GM19351 (cell line): Measurements from ENCODE around the gene MEX3C.
A peak's percentile ranks its signal among the peaks of the same experiment; 100 is the strongest.

Source experiments
- ATAC-seq: cut with Tn5 transposase; IDR thresholded peaks from one replicate; pipeline ENCODE4 v1.9.1; 2021; ENCODE audit warnings: mild to moderate bottlenecking, moderate library complexity; ENCODE audit not compliant: unreplicated experiment

MEX3C gene

GRCh38 chr18:51192026-51192425 lies 5.5 kb downstream of the MEX3C start:
- ATAC-seq = no peak

- ATAC-seq = no peak
Observed at GRCh38 chr18:51191128-51191717, 6.3 kb downstream of the MEX3C start.

- ATAC-seq = no peak
Observed at GRCh38 chr18:51190000-51190399, 7.5 kb downstream of the MEX3C start.

- ATAC-seq = peak; percentile 59
Observed at GRCh38 chr18:51188024-51188701, 9.3 kb downstream of the MEX3C start.

- no peak for ATAC-seq
Observed at GRCh38 chr18:51185075-51185474, 12.4 kb downstream of the MEX3C start.

GRCh38 chr18:51184091-51184457 lies 13.4 kb downstream of the MEX3C start:
- ATAC-seq = no peak

GRCh38 chr18:51183372-51184090 lies 13.9 kb downstream of the MEX3C start:
- ATAC-seq = no peak

- ATAC-seq = no peak
Observed at GRCh38 chr18:51182824-51183223, 14.7 kb downstream of the MEX3C start.

- ATAC-seq = no peak
Observed at GRCh38 chr18:51171625-51172259, 25.7 kb downstream of the MEX3C start.

- peak; percentile 69 for ATAC-seq
Observed at GRCh38 chr18:51171223-51171622, 26.3 kb downstream of the MEX3C start.

- no peak for ATAC-seq
Observed at GRCh38 chr18:51170664-51171063, 26.8 kb downstream of the MEX3C start.

- ATAC-seq = no peak
Observed at GRCh38 chr18:51169731-51170130, 27.8 kb downstream of the MEX3C start.

- ATAC-seq = peak; percentile 43
Observed at GRCh38 chr18:51168960-51169662, 28.4 kb downstream of the MEX3C start.

GRCh38 chr18:51168026-51168742 lies 29.3 kb downstream of the MEX3C start:
- no peak for ATAC-seq

GRCh38 chr18:51165296-51165695 lies 32.2 kb downstream of the MEX3C start:
- ATAC-seq = no peak

- ATAC-seq = no peak
Observed at GRCh38 chr18:51164761-51165281, 32.7 kb downstream of the MEX3C start.

- no peak for ATAC-seq
Observed at GRCh38 chr18:51164342-51164741, 33.1 kb downstream of the MEX3C start.

- no peak for ATAC-seq
Observed at GRCh38 chr18:51163543-51163942, 33.9 kb downstream of the MEX3C start.

- ATAC-seq = no peak
Observed at GRCh38 chr18:51162617-51163016, 34.9 kb downstream of the MEX3C start.

- ATAC-seq = no peak
Observed at GRCh38 chr18:51160646-51161045, 36.8 kb downstream of the MEX3C start.
